NB4 (cell line): Measurements from ENCODE around the gene RGS13.

ENCODE experiments used
- CTCF ChIP-seq: IDR thresholded peaks from one replicate; pipeline ENCODE4 v1.5.1; 2012; ENCODE audit warnings: low read depth, low read length
- MYC ChIP-seq: IDR thresholded peaks from 2 replicates; pipeline ENCODE4 v1.6.1; 2011; ENCODE audit warnings: low read depth, low read length
- POLR2A ChIP-seq: IDR thresholded peaks from 2 replicates; pipeline ENCODE4 v1.6.1; 2011; ENCODE audit warnings: mild to moderate bottlenecking; ENCODE audit not compliant: insufficient read length; ENCODE audit errors: extremely low read depth
- TF ChIP-seq, protein P1 (sequence below): IDR thresholded peaks from 2 replicates; pipeline ENCODE4 v1.6.1; 2011; ENCODE audit warnings: low read depth, low read length

DNA sequence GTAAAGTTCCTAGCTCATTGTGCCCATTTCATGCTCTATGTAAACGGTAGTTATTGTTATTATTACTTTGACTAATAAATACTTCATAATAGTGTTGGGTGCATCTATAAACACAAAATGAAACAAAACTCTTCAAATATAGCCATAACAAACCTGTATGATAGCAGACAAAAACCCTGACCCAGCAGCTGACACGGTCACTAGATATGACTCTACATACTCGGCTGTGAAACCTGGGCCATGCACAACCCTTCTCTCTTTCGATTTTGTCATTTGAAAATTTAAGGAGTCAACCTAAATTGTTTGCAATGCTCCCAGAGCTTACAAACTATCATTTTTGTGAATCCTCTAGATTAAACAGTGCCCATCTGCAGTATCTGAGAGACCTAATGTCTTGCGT, 8.0 kb upstream of the RGS13 start:
- TF ChIP-seq CTCF (no peak), MYC (no peak), POLR2A (no peak)
- TF ChIP-seq, protein P1, sequence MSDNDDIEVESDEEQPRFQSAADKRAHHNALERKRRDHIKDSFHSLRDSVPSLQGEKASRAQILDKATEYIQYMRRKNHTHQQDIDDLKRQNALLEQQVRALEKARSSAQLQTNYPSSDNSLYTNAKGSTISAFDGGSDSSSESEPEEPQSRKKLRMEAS: no peak
